Stimulated activated naive CD4-positive, alpha-beta T cell (primary cell): Measurements from ENCODE around the gene SND1.

Experiments used
- DNase-seq, 6 experiments: peaks; one replicate each; lab custom pipeline; 2025; lab: John Stamatoyannopoulos, UW

Gene SND1

DNA sequence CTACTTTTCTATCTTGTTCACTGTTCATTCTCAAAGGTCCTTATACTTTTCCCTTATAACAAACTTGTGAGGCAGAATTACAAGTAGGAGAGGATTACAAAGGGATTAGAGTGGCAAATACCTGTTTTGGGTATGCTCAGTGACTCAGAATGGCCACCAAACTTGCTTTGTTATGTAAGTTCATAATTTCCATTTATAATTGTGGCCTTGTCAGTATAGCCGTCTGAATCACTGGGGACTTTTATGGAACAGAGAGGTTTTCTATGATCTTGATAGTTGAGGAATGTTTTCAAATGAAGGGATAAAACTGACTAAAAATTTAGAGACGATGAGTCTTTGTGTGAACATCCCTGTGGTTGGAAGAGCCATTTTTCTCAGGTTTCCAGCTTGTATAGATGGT lies 116.2 kb downstream of the SND1 start:
- DNase-seq, result no peak

DNA sequence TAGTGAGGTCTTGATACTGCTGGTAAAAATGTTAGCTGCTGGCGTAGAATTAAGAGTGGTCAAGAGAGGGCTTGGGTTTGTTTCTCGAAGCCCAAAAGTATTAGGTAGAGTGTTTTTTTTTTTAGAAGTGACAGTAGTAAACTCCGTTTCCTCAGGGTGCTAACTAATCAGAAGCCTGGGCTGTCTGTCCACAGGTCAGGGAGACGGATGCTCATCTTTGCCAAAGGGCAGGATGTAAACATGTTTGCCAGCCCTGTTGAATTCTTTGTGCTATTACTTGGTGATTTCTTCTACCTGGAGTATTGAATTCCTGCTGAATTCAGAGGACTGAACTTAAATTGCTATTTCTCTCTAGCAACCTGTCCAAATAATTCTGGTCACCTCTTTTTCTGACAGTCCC lies 117.1 kb downstream of the SND1 start:
- DNase-seq, result no peak

GRCh38 chr7:127769696-127770400 lies 117.9 kb downstream of the SND1 start:
- DNase-seq, result no peak

DNA sequence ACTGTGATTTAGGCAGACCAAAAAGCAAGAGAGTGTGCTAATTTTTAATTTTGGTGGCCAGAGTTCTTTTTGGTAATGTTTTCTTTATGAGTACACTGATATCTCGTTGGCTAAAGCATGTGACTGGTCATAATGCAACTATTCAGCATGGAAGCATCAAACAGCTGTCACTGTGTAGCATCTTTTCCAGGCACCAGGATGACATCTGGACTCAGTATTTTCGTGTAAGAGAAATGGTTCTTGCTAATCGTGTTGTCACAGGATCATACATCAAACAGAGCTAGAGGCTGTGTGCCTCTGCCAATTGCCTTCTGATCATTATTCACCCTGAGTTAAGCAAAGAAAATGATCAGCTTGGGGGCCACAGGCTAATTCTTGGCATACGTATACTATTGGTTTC lies 118.9 kb downstream of the SND1 start:
- no peak for DNase-seq

DNA sequence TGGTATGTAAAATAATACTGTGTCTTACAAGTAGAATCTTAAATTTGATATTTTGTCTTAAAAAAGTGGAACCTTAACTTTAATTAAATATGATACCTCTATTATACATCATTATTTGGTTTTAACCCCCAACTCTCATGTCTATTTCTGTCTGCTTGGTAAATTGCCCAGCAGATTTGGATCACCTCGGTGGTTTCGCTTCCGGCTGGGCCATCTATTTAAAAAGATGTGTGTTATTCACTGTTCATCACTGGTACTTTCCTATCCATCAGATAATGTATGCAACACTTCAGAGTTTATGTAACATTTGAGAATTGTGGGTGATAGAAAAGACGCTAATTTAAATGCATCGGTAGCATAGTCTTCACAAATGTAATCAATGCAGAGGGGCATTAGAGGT lies 119.7 kb downstream of the SND1 start:
- no peak for DNase-seq

DNA sequence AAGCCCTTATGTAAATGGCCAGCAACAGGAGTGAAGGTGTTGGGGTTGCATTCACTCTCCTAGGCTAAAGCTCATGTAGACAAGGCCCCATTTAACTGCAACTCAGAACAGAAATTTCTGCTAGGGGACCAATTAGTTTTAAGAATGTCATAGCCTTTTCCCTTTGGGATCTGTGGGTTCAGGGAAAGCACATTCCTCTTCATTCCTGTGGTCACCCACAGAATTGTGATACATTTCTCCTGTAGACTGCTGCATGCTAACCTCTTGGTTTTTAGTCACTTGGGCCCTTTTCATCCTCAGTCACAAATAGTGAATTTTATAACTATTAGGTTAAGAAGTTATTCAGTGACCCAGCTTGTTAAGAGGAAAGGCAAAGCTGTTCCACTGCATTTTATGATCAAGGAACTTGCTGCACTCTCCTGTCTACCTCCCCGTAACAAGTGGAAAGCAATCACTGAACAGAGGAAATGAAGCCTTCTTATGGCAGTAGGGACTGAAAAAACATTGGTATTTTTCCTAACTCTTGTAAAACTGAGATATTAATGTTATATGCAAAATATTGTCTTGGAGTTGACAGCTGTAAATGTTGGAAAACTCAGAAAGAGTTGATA lies 124.9 kb downstream of the SND1 start:
- DNase-seq, result no peak

GRCh38 chr7:127780489-127780888 lies 128.5 kb downstream of the SND1 start:
- DNase-seq, result no peak

GRCh38 chr7:127781081-127781480 lies 129.1 kb downstream of the SND1 start:
- no peak for DNase-seq

DNA sequence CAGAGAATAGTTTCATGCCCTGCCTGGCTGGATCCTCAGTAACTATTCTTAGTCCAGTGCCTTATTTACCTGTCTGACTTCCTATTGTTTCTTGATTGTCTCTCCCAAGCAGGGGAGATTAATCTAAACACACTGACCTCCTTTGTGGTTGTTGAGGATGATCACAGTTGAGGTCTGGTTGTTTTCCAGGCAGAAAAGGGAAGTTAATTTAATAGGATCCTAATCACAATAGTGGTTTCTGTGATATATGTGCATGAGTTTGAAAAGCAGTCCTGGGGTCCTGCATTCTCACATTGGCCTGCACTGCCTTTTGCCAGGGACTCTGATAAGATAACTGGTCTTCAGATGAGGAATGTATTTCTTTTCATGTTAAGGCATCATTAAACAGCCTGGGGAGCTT lies 130.1 kb downstream of the SND1 start:
- no peak for DNase-seq

- no peak for DNase-seq
Measured at GRCh38 chr7:127782654-127783559, 130.9 kb downstream of the SND1 start.

- no peak for DNase-seq
Measured at GRCh38 chr7:127786184-127786583, 134.2 kb downstream of the SND1 start.

- DNase-seq, result no peak
Measured at GRCh38 chr7:127789031-127789430, 137.0 kb downstream of the SND1 start.

GRCh38 chr7:127791446-127792189 lies 139.6 kb downstream of the SND1 start:
- no peak for DNase-seq

GRCh38 chr7:127792528-127793342 lies 140.7 kb downstream of the SND1 start:
- DNase-seq, result no peak

GRCh38 chr7:127793582-127793981 lies 141.6 kb downstream of the SND1 start:
- no peak for DNase-seq

GRCh38 chr7:127794136-127794535 lies 142.1 kb downstream of the SND1 start:
- no peak for DNase-seq

GRCh38 chr7:127794551-127794950 lies 142.6 kb downstream of the SND1 start:
- DNase-seq, result no peak

DNA sequence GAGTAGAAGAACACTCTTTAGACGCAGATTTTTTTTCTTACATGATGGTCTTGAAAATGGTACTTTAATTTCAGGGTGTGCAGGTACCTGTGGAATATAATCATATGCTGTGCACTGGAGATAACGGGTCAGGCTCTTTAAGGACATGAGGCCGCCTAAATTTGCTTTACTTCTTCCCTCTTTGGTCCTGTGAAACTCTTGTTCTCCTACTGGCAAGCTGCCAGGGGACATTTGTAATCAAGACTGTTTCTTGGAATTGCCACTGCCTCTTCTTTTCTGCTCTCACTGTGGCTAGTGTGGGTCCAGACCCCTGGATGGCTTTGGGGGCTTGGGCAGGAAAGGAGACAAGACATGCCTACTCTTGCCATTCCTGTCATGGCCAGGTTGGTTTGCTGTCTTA lies 146.0 kb downstream of the SND1 start:
- DNase-seq, result no peak

DNA sequence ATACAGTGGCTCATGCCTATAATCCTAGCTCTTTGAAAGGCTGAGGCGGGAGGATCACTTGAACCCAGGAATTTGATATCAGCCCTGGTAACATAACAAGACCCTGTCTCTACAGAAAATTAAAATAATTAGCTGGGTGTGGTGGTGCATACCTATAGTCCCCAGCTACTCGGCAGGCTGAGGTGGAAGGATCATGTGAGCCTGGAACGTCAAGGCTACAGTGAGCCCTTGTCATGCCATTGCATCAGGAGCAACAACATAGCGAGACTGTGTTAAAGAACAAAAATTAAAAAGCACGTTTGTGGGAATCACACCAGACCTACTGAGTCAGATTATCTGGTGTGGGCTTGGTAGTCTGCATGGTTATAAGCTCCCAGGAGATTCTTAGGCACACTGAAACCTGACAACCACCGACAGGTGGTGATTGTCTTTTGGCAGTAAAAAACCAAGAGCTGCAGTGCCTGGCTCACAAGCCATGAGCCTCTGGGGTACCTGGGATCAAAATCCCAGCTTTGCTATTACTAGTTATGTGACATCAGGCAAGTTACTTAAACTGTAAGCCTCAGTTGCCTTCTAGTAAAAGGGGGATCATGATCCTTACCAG lies 146.9 kb downstream of the SND1 start:
- no peak for DNase-seq

GRCh38 chr7:127799535-127800305 lies 147.7 kb downstream of the SND1 start:
- DNase-seq, result no peak
